ENCODE measurements around the gene COL8A2. TPM values are rescaled to one million over a fixed set of nuclear protein-coding genes. Genes with fewer than 3 reads are reported as not detected.

COL8A2 gene
- total RNA-seq, 1 donor from 2014 or later: 0.06 TPM

- no peak for DNase-seq (ENCODE audit: low read depth)
- TF ChIP-seq, protein P1, sequence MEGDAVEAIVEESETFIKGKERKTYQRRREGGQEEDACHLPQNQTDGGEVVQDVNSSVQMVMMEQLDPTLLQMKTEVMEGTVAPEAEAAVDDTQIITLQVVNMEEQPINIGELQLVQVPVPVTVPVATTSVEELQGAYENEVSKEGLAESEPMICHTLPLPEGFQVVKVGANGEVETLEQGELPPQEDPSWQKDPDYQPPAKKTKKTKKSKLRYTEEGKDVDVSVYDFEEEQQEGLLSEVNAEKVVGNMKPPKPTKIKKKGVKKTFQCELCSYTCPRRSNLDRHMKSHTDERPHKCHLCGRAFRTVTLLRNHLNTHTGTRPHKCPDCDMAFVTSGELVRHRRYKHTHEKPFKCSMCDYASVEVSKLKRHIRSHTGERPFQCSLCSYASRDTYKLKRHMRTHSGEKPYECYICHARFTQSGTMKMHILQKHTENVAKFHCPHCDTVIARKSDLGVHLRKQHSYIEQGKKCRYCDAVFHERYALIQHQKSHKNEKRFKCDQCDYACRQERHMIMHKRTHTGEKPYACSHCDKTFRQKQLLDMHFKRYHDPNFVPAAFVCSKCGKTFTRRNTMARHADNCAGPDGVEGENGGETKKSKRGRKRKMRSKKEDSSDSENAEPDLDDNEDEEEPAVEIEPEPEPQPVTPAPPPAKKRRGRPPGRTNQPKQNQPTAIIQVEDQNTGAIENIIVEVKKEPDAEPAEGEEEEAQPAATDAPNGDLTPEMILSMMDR (conservative IDR thresholded peaks at IDR 0.05; ENCODE audit: low read depth, low read length): no peak
- no peak overlapping the region for H3K4me3 ChIP-seq (ENCODE audit: low read depth, low read length)
Measured at GRCh38 chr1:36095760-36096405, 29.1 kb downstream of the COL8A2 start.

DNA sequence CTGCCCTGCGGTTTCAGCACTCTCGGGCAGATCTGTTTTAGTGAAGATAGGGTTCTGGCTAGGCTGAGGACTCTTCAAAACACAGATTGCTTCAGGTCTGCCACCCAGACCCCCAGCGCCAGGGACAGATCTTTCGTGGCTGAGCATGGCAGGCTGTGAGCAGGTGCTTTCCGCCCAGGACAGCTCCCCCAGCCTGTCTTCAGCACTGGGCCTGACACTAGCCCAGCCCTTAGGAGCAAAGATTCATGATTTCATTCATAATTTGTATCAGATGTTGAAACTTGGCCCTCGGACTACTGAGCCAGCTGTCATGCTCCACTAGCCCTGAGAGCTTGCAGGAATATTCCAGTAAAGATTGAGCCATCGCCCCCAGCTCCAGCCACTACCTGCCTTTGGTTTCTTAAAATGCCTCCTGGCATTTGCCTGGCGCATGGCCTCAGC is 30.4 kb downstream of the COL8A2 start:
- TF ChIP-seq, protein P1 (conservative IDR thresholded peaks at IDR 0.05; ENCODE audit: low read depth, low read length): no peak
- no peak overlapping the region for H3K4me3 ChIP-seq (ENCODE audit: low read depth, low read length)
- peak; percentile 36 for DNase-seq (ENCODE audit: low read depth)

- H3K4me3 ChIP-seq (ENCODE audit: low read depth, low read length): no peak overlapping the region
- no peak for DNase-seq (ENCODE audit: low read depth)
- TF ChIP-seq, protein P1 (conservative IDR thresholded peaks at IDR 0.05; ENCODE audit: low read depth, low read length): no peak
Measured at GRCh38 chr1:36093929-36094328, 31.1 kb downstream of the COL8A2 start.

DNA sequence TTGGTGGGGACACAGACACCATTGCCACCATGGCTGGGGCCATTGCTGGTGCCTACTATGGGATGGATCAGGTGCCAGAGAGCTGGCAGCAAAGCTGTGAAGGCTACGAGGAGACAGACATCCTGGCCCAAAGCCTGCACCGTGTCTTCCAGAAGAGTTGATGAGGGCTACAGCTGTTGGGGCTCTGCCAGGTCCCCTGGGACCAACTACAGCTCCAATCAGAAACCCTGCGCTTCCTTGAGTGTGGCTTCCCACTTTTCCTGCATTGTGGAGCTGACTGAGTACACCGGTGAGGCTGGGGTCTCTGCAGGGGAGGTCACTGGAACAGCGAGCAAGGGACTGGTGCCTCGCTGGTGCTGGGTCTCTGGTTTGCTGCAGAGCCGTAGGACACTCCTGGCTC is 31.8 kb downstream of the COL8A2 start:
- TF ChIP-seq, protein P1 (conservative IDR thresholded peaks at IDR 0.05; ENCODE audit: low read depth, low read length): no peak
- no peak overlapping the region for H3K4me3 ChIP-seq (ENCODE audit: low read depth, low read length)
- DNase-seq (ENCODE audit: low read depth): no peak

GRCh38 chr1:36092798-36093185 is 32.2 kb downstream of the COL8A2 start:
- TF ChIP-seq, protein P1 (conservative IDR thresholded peaks at IDR 0.05; ENCODE audit: low read depth, low read length): no peak
- DNase-seq (ENCODE audit: low read depth): no peak
- no peak overlapping the region for H3K4me3 ChIP-seq (ENCODE audit: low read depth, low read length)

GRCh38 chr1:36092166-36092797 is 32.7 kb downstream of the COL8A2 start:
- TF ChIP-seq, protein P1 (conservative IDR thresholded peaks at IDR 0.05; ENCODE audit: low read depth, low read length): no peak
- DNase-seq (ENCODE audit: low read depth): no peak
- H3K4me3 ChIP-seq (ENCODE audit: low read depth, low read length): no peak overlapping the region

- TF ChIP-seq, protein P1 (conservative IDR thresholded peaks at IDR 0.05; ENCODE audit: low read depth, low read length): no peak
- H3K4me3 ChIP-seq (ENCODE audit: low read depth, low read length): no peak overlapping the region
- DNase-seq (ENCODE audit: low read depth): no peak
Measured at GRCh38 chr1:36091698-36092097, 33.3 kb downstream of the COL8A2 start.

All from epithelial cell of proximal tubule (primary cell).